AG09319 (cell line): ENCODE results near the gene HSD17B4.
"Not testable (repeated sequence)": the region's sequence is repeated elsewhere in the genome, so short reads cannot be mapped to it uniquely, and the experiment has no call there.

Experiments used
- DNase-seq: peaks from one replicate; pipeline ENCODE4 v3.0.0-alpha.2; 2010; ENCODE audit warnings: low read depth; ENCODE audit errors: extremely low read depth
- TF ChIP-seq, protein P1 (sequence below): IDR thresholded peaks from 2 replicates; pipeline ENCODE4 v1.5.1; 2011; ENCODE audit warnings: low read depth, mild to moderate bottlenecking, inconsistent platforms, low read length, moderate library complexity

The HSD17B4 gene

DNA sequence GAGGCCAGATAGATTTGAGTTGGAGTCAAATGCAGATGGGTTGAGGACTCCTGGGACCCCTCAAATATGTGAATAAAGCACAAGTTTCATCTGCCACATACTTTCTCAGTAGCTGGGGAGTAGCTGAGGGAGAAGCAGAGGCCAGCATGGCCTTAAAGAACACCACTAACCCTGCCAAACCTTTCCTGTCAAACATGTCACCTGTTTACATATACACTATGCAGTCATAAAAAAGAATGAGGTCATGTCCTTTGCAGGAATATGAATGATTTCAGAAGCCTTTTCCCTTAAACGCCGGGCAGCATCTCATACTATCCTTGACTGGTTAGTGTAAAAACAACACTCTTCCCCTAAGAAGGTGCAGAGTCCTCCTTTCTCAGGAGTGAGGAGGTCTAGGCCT, 25.2 kb upstream of the HSD17B4 start:
- TF ChIP-seq, protein P1, sequence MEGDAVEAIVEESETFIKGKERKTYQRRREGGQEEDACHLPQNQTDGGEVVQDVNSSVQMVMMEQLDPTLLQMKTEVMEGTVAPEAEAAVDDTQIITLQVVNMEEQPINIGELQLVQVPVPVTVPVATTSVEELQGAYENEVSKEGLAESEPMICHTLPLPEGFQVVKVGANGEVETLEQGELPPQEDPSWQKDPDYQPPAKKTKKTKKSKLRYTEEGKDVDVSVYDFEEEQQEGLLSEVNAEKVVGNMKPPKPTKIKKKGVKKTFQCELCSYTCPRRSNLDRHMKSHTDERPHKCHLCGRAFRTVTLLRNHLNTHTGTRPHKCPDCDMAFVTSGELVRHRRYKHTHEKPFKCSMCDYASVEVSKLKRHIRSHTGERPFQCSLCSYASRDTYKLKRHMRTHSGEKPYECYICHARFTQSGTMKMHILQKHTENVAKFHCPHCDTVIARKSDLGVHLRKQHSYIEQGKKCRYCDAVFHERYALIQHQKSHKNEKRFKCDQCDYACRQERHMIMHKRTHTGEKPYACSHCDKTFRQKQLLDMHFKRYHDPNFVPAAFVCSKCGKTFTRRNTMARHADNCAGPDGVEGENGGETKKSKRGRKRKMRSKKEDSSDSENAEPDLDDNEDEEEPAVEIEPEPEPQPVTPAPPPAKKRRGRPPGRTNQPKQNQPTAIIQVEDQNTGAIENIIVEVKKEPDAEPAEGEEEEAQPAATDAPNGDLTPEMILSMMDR, result no peak
- no peak for DNase-seq

- DNase-seq, result not testable (repeated sequence)
Measured at GRCh38 chr5:119427596-119427995, 24.7 kb upstream of the HSD17B4 start.

- DNase-seq, result not testable (repeated sequence)
Measured at GRCh38 chr5:119428166-119428565, 24.1 kb upstream of the HSD17B4 start.

- DNase-seq, result not testable (repeated sequence)
Measured at GRCh38 chr5:119428574-119428973, 23.7 kb upstream of the HSD17B4 start.

GRCh38 chr5:119432674-119433237, 19.5 kb upstream of the HSD17B4 start:
- not testable (repeated sequence) for DNase-seq

DNA sequence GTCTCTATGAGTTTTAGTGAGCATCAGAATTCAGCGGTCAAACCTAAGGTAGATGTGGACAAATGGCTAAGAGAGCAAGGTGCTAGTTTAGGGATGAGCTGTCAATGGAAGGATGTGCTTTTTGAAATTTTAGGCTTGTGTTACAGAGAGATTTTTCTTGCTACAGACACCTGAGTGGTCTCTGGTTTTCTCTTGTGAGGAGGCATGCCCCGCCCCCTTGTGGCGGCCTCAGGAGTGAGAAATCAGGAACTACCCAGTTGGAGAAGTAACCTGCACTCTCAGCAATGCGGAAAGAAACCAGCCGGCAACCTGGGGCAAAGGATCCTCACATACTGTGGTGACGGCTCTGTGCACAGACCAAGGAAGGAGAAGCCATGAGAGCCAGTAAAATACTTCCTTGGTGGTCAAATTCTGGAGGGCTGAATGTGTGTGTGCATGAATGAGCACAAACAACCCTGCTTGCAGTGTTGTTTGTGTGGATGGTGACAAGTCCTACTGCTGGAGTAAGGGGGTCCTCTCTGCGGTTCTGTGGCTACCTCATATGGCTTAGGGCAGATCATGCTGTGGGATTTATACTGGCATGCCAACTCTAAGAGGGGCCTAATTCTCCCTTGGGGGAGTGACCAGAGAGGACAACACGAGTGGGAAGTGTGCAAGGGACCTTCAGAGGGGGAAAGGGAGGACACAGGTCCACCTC, 16.7 kb upstream of the HSD17B4 start:
- TF ChIP-seq, protein P1, result peak; percentile 71
- no peak for DNase-seq

DNA sequence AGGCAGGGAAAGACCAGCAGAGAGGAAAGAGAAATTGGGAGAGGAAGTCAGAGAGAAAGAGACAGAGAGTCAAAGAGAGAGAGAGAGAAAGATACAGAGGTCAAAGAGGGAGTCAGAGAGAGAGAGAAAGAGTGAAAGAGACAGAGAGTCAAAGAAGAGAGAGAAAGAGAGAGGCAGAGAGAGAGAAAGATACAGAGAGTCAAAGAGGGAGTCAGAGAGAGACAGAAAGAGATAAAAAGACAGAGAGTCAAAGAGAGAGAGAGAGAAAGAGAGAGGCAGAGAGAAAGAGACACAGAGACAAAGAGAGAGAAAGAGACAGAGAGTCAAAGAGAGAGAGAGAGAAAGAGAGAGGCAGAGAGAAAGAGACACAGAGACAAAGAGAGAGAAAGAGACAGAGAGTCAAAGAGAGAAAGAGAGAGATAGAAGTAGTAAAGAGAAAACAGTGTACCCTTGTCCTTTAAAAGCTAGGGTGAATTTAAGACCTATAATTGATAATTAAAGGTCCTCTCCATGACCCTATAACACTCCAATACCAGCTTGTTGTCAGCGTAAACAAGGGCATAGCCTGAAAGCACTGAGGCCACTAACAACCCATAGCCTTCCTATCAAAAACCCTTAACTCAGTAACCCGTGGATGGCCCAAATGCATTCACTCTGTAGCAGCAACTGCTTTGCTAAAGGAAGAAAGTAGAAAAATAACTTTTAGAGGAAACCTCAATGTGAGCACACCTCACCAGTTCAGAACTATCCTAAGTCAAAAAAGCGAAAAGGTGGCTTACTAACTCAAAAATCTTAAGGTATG, 14.3 kb upstream of the HSD17B4 start:
- DNase-seq, result not testable (repeated sequence)

- DNase-seq, result not testable (repeated sequence)
Measured at GRCh38 chr5:119438587-119438917, 13.7 kb upstream of the HSD17B4 start.

DNA sequence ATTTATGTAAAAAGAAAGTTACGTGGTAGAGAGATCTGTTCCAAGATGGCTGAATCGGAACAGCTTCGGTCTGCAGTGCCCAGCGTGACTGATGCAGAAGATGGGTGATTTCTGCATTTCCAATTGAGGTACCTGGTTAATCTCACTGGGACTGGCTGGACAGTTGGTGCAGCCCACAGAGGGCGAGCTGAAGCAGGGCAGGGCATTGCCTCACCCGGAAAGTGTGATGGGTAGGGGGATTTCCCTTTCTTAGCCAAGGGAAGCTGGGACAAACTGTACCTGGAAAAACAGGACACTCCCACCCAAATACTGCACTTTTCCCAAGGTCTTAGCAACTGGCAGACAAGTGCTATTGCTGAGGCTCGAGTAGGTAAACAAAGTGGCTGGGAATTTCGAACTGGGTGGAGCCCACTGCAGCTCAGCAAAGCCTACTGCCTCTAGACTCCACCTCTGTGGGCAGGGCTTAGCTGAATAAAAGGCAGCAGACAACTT, 13.1 kb upstream of the HSD17B4 start:
- TF ChIP-seq, protein P1, result no peak
- no peak for DNase-seq

GRCh38 chr5:119439632-119440031, 12.7 kb upstream of the HSD17B4 start:
- DNase-seq, result not testable (repeated sequence)

DNA sequence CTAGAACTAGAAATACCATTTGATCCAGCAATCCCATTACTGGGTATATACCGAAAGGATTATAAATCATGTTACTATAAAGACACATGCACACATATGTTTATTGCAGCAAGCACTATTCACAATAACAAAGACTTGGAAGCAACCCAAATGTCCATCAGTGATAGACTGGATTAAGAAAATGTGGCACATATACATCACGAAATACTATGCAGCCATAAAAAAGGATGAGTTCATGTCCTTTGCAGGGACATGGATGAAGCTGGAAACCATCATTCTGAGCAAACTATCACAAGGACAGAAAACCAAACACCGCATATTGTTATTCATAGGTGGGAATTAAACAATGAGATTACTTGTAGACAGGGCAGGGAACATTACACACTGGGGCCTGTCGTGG, 7.7 kb upstream of the HSD17B4 start:
- not testable (repeated sequence) for DNase-seq

DNA sequence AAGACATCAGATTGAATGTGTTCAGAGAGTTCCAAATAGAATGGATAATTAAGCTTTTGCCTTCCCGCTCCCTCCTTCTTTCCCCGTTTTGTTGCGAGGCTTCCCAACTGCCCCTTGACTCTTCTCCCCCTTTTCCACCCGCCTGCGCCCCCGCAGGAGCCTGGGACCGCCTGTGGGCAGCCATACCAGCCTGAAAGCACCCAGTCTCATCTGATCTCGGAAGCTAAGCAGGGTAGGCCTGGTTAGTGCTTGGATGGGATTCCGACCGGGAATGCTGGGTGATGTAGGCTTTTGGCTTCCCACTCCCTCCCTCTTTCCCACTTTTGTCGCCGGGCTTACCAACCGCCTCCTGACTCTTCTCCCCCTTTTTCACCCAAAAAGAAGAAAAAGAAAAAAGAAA, 6.8 kb upstream of the HSD17B4 start:
- no peak for DNase-seq
- TF ChIP-seq, protein P1, result no peak
